A172 (cell line): Measurements from ENCODE around the gene MRPL38. TPM values are rescaled to one million over a fixed set of nuclear protein-coding genes. Genes with fewer than 3 reads are reported as not detected.
"Not testable (repeated sequence)": the region's sequence is repeated elsewhere in the genome, so short reads cannot be mapped to it uniquely, and the experiment has no call there.

ENCODE experiments used
- DNase-seq: peaks from one replicate; pipeline ENCODE4 v3.0.0-alpha.2; 2015; ENCODE audit warnings: low spot score
- total RNA-seq: library from RNA; depleted of rRNA; stranded (reverse); fragments of >200 nt; shearing (Covaris generic); gene quantifications from 2 replicates; pipeline ENCODE4 v1.2.3, GENCODE V29; 2014; rRNA removed

Gene MRPL38
- total RNA-seq, 1 experiment from 2014 or later, result 58.4 TPM

GRCh38 chr17:75854101-75854748 is 50.5 kb downstream of the MRPL38 start:
- peak; percentile 92 for DNase-seq

DNA sequence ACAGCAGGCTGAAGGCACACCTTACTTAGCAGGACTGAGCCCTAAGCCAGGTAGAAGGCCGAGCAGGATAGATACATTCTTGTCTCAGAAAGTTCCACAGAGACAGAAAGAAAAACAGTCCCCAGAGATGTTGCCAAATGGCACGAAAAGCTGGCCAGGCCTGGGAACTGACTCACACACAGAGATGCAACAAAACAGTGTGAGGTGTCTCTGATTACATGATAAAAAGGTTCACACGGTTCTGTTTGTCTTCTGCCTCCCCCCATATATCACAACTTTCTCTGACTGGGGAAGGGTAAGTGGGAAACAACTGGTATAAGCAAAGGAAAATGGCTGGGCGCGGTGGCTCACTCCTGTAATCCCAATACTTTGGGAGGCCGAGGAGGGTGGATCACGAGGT is 51.3 kb downstream of the MRPL38 start:
- DNase-seq, result peak; percentile 81

- DNase-seq, result not testable (repeated sequence)
Observed at GRCh38 chr17:75851693-75851991, 53.0 kb downstream of the MRPL38 start.

- no peak for DNase-seq
Observed at GRCh38 chr17:75850928-75851692, 53.6 kb downstream of the MRPL38 start.

DNA sequence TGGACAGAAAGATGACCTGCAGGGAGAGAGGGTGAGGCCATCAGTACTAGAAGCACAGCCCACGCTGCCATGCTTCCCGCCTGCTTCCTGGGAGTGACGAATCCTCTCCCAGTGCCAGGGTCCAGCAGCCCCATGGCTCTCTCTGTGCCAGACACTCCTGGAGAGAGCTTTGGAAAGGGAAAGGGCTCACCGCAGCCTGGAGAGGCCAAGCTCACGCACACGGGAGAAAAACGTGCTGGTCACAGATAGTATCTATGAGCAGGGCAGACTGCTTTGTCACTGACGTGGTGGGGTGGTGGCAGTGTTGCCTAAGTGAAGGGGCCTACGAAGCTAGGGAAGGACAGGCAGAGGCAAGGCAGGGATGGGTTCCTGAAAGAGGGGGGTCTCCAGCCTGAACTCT is 55.0 kb downstream of the MRPL38 start:
- DNase-seq, result no peak

DNA sequence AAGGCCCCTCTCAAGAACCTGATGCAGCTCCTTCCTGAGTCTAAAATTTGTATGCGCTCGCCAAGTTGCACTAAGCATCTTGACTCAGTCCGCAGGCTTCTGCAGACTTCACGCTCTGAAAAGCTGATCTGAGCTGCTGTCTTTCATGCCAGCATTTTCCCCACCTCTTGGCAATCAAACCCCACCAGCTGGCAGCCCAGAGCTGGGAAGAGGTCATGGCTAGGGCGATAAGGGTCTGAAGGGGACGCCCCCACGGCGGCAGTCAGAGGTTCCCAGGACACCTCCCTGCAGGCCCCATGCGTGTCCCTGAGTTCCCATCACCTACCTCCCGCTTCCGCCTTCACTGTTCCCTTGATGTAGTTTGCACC is 55.4 kb downstream of the MRPL38 start:
- DNase-seq, result no peak

Other genes with a start within 250 kb of the MRPL38 start
- gene RECQL5, start 237.7 kb downstream of the MRPL38 start, total RNA-seq, result 18.0 and 19.0 TPM in 2 replicates
- 124 and 169 TPM in 2 replicates for gene SAP30BP, start 237.5 kb downstream of the MRPL38 start, total RNA-seq
- 15.0 and 15.2 TPM in 2 replicates for gene ITGB4, start 183.4 kb downstream of the MRPL38 start, total RNA-seq
- gene GALK1, start 139.7 kb downstream of the MRPL38 start, total RNA-seq, result 72.7 and 87.5 TPM in 2 replicates
- 52.7 and 64.4 TPM in 2 replicates for gene UNK, start 120.1 kb downstream of the MRPL38 start, total RNA-seq
- gene UNC13D, start 60.5 kb downstream of the MRPL38 start, total RNA-seq, result 138 and 372 TPM in 2 replicates
- gene WBP2, start 49.5 kb downstream of the MRPL38 start, total RNA-seq, result 68.5 and 70.0 TPM in 2 replicates
- 159 and 173 TPM in 2 replicates for gene TRIM47, start 26.3 kb downstream of the MRPL38 start, total RNA-seq
- gene TRIM65, start 7.9 kb downstream of the MRPL38 start, total RNA-seq, result 32.7 and 41.4 TPM in 2 replicates
- 9.9 and 12.5 TPM in 2 replicates for gene FBF1, start 36.2 kb upstream of the MRPL38 start, total RNA-seq
- 47.5 and 48.6 TPM in 2 replicates for gene ACOX1, start 74.3 kb upstream of the MRPL38 start, total RNA-seq
- gene TEN1, start 74.4 kb upstream of the MRPL38 start, total RNA-seq, result 23.4 and 28.4 TPM in 2 replicates
- gene CDK3, start 96.0 kb upstream of the MRPL38 start, total RNA-seq, result 5.7 and 7.6 TPM in 2 replicates
- gene EVPL, start 122.4 kb upstream of the MRPL38 start, total RNA-seq, result not detected in 2 replicates
- gene SRP68, start 167.6 kb upstream of the MRPL38 start, total RNA-seq, result 34.6 and 45.0 TPM in 2 replicates
- gene GALR2, start 169.9 kb upstream of the MRPL38 start, total RNA-seq, result 0.19 TPM in 1 of 2 replicates, not detected in the other
- gene ZACN, start 174.3 kb upstream of the MRPL38 start, total RNA-seq, result not detected in 2 replicates
- gene EXOC7, start 198.9 kb upstream of the MRPL38 start, total RNA-seq, result 98.5 and 104 TPM in 2 replicates
- gene FOXJ1, start 236.4 kb upstream of the MRPL38 start, total RNA-seq, result not detected in 2 replicates